HG02763 (cell line): ENCODE measurements around the gene MPPED2.

Experiments used
- ATAC-seq: cut with Tn5 transposase; IDR thresholded peaks from one replicate; pipeline ENCODE4 v1.9.1; 2021; ENCODE audit warnings: mild to moderate bottlenecking, moderate library complexity; ENCODE audit not compliant: unreplicated experiment

Gene MPPED2, protein sequence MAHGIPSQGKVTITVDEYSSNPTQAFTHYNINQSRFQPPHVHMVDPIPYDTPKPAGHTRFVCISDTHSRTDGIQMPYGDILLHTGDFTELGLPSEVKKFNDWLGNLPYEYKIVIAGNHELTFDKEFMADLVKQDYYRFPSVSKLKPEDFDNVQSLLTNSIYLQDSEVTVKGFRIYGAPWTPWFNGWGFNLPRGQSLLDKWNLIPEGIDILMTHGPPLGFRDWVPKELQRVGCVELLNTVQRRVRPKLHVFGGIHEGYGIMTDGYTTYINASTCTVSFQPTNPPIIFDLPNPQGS

GRCh38 chr11:30586251-30587144 lies at the start of gene MPPED2:
Gene MPPED2 (minus strand): TSS chr11:30586353. CDS start chr11:30580373, 5,980 bp downstream.
- ATAC-seq: peak; percentile 89

DNA sequence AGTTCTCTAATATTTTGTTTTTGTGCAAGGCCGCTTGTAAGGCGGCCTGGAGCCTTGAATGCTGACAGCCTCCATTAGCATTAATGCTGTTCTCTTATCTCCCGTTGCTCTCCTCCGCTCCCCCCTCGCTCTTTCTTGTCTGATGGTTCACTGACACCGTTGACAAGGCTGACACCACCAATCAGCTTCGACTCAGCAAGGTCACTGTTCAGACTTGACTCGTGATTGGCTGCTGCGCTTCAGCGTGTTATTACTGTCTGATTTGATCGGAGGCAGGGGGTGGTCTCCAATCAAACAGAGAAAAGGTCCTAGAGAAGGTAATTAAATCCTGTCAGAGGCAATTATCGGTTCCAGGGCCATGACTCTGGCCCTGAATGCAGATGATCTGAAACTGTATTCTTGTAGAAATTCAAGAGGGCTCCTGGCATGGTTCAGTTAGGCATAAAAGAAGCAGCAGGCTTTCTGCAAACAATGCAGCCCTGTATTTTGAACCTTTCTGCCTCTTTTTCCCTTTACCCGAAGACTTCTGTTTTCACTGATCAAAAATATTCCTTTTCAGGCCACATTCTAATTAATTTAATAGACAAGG lies 49.3 kb upstream of the MPPED2 start:
- ATAC-seq: no peak

- no peak for ATAC-seq
Observed at GRCh38 chr11:30631148-30631547, 45.0 kb upstream of the MPPED2 start.

DNA sequence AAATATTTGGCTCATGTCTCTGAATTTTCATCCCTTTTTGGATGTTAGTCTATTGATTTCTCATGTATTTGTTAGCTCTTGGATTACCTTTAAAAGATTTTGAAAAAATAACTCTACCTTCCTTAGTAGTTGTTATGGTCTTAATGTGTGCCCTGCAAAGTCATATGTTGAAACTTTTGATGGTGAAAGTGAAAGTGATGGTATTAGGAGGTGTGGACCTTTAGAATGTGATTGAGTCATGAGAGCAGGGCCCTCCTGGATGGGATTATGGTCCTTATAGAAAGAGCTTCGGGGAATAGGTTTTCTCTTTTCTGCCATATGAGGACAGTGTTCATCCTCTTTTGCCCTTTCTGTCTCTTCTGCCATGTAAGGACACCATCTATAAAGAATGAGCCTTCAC lies 33.6 kb upstream of the MPPED2 start:
- ATAC-seq: no peak

DNA sequence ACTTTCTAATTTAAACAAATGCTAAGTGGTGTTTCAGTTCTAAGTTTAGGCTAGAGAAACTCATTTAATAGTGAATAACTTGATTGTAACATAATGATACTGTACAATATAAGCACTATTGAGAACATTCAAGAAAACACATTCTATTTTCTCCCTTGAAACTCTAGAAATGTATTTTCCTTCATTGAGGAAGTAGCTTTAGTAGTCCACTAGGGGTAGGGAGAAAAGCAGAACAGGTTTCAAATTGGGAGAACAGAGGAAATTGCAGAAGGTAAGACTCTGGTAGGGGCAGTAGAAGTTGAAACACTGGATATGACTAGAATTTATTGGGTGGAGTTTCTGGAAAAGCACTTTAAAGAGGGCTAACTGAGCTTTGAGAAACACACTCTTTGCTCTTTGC lies 31.6 kb upstream of the MPPED2 start:
- ATAC-seq: no peak

GRCh38 chr11:30610628-30611027 lies 24.5 kb upstream of the MPPED2 start:
- no peak for ATAC-seq

DNA sequence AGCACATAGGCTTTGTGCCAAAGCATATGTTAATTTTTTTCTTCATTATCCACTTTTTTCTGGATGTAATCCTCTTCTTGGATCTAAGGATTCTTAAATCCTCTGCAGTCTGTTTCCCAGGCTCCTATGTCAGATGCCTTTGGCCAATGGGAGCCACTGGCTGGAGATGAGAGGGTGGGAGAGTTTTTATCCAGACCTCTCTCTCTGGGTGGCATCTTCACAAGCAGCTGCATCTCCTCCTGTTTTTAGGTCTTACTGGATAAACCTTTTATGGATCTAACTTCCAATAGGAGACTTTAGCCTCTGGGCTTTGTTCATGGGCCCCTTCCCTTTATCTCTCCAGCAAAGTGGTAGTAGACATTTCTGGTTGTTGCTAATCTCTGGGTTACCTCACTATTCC lies 22.4 kb upstream of the MPPED2 start:
- ATAC-seq: no peak

- no peak for ATAC-seq
Observed at GRCh38 chr11:30605036-30605605, 19.0 kb upstream of the MPPED2 start.

GRCh38 chr11:30603357-30603756 lies 17.2 kb upstream of the MPPED2 start:
- ATAC-seq: no peak

- no peak for ATAC-seq
Observed at GRCh38 chr11:30596832-30597231, 10.7 kb upstream of the MPPED2 start.

GRCh38 chr11:30595934-30596333 lies 9.8 kb upstream of the MPPED2 start:
- no peak for ATAC-seq

DNA sequence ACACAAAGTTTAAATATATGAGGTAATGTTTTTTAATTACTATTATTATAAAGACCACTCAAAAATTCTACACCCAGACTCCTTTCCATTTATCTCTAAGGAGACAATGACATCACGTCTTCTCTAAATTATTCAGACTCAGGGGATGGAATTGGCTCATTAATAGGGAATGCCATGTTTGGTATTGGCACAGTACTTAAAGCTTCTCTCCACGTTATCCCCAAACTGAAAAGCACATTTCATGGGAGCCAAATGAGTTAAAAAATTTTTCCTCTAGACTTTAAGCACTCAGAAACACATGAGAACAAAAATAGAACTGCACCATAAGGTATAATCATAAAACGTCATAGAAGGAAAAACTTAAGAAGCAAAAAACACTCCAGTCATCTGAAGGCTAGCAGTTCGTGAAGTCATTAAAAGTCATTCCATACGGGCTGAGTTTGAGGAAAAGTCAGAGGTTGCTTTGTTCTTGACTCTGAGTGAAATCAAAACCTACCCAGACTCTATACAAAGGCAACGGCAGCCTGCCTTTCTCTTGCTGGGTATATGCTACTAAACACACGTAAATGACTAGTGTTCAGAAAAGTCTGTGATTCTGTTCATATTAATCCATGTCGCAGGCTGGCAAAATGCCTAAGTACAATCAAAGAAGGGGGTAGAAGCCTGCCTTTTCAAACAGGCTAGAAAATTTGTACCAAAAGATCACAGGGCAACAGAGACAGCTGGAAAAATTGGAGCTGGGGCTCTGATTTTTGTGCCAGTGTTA lies 8.7 kb upstream of the MPPED2 start:
- ATAC-seq: no peak

DNA sequence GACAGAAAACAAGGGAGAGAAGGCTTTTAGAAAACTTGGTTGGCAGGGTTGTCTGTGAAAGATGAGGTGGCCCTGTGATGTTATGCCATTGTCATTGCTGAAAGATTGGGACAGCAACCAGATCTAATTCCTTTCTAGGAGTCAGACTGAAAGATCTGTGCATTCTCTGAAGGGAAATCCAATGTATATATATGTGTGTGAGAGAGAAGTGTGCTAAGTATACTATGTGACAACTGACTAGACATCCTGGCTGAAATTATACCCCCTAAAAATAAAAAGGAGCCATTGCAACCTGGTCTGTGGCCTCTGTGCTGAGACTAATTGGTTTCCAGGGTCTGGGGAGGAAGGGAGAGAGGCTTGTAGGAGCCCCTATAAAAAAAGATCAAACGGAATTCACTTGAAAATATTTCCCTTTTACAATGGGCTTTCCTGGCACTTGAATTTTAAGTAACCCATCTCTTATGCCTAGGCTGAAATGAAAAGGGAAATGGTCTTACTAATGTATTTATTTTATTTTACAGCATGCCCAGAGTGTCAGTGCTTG lies 1.2 kb upstream of the MPPED2 start:
- ATAC-seq: no peak

GRCh38 chr11:30585892-30586250 lies 282 bp downstream of the MPPED2 start:
- peak; percentile 18 for ATAC-seq

- no peak for ATAC-seq
Observed at GRCh38 chr11:30585125-30585891, 845 bp downstream of the MPPED2 start.

DNA sequence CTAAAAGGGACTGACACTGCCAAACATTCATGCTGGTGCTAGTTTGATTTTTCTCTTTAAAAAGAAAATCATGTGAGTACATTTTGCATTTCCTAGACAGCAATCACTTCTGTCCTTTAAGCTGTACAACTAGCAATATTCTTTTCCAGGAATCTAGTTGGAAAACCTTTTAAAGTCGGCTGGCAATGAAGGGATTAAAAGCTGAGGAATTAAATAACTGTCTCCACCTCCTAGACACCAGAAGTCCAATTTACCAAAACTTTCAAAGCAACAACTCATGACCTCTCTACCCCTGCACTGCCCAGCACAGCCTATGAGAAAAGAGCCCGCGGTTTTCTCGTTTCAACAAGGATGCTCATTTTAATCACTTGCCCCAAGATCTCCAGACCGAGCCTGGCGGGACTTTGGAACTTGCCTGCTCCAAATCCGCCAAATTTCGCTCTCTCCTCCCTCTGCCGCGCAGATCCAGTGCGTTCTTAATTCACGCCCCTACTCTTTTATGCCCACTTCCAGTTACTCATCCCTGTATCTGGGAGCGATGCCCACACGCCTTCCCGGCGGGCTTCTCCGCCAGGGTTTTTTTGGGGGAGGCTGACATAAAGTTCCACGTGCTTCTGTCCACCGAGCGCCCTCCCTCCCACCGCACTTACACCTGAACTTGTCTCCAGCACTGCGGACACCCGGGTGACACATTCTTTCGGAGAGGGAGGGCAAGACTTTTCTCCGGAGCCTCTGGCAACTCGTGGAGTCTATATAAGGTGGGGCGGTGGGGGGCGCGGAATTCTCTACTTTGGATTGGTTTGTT lies 2.5 kb downstream of the MPPED2 start:
- no peak for ATAC-seq

GRCh38 chr11:30582726-30583125 lies 3.4 kb downstream of the MPPED2 start:
- no peak for ATAC-seq

- ATAC-seq: no peak
Observed at GRCh38 chr11:30581675-30582074, 4.5 kb downstream of the MPPED2 start.

GRCh38 chr11:30580573-30580972 lies 5.6 kb downstream of the MPPED2 start:
- no peak for ATAC-seq
